ENCODE data around the gene SCP2. TPM values are rescaled to one million over a fixed set of nuclear protein-coding genes. Genes with fewer than 3 reads are reported as not detected.

SCP2 gene
- total and polyA plus RNA-seq, 2 of the 4 experiments (the other 2 are of a cell fraction) = 70.4 to 83.1 TPM

GRCh38 chr1:52904927-52905698 lies 22.0 kb upstream of the SCP2 start:
- Histone ChIP-seq H3K27ac (ENCODE audit: insufficient read depth, low read length) (no peak overlapping the region), H2BK15ac (ENCODE audit: low read depth, low read length) (no peak overlapping the region; the same call in 2 of the 3 replicates), H3K36me3 (ENCODE audit: control insufficient read depth, insufficient read depth, low read length) (no peaks in the 10 kb centered on the region), H3K4me2 (ENCODE audit: low read depth, low read length) (no peak overlapping the region), H3K4me1 (ENCODE audit: control insufficient read depth, insufficient read depth, low read length) (no peaks in the 10 kb centered on the region), H3K23ac (ENCODE audit: low read depth, low read length) (no peak overlapping the region), H3K4me3 (ENCODE audit: insufficient read depth, low read depth, low read length) (no peak overlapping the region), H2AK9ac (replicated peaks; ENCODE audit: low read depth, low read length, poor library complexity) (peak overlapping the region; percentile 58), H3K9me3 (ENCODE audit: control insufficient read depth, insufficient read depth, low read length) (no peaks in the 10 kb centered on the region), H2BK20ac (ENCODE audit: low read depth, low read length) (no peak overlapping the region; the same call in 1 of the 2 replicates), H4K20me1 (ENCODE audit: insufficient read depth, low read length) (no peaks in the 10 kb centered on the region), H3K14ac (replicated peaks; ENCODE audit: low read depth, low read length) (no peak overlapping the region), H4K5ac (ENCODE audit: low read depth, low read length) (no peak overlapping the region), H2BK5ac (ENCODE audit: low read depth, low read length, poor library complexity, severe bottlenecking) (no peak overlapping the region), H4K91ac (ENCODE audit: insufficient read depth, low read depth, low read length) (peak overlapping the region; percentile 78; the same call in 1 of the 2 replicates), H3K9ac (ENCODE audit: low read depth, low read length) (no peak overlapping the region), H3K18ac (ENCODE audit: low read depth, low read length) (no peak overlapping the region), H3K9me1 (ENCODE audit: insufficient read depth, low read length) (no peaks in the 10 kb centered on the region), H3K27me3 (ENCODE audit: control insufficient read depth, insufficient read depth, low read length) (no peaks in the 10 kb centered on the region), H3K56ac (ENCODE audit: extremely low read depth, insufficient read depth, low read length) (no peak overlapping the region), H3K4ac (ENCODE audit: low read depth, low read length) (peak overlapping the region; percentile 42; the same call in 1 of the 2 replicates), H2AFZ (replicated peaks; ENCODE audit: low read length, poor library complexity) (peak overlapping the region; percentile 87), H2AK5ac (ENCODE audit: low read depth, low read length) (peak overlapping the region; percentile 62; the same call in 1 of the 2 replicates), H2BK120ac (ENCODE audit: low read depth, low read length) (peak overlapping the region; percentile 46), H3K79me1 (ENCODE audit: low read depth in 1 of 2, low read length in 2 of 2) (no peaks in the 10 kb centered on the region), H4K8ac (ENCODE audit: low read depth in 2 of 2, low read length in 2 of 2) (peak overlapping the region; percentile 33 to 62; a peak in 2 of 4 replicates)
- 72% methylated on average over 9 of the region's 20 CpGs; no CpG with 5 or more reads in 1 of the 2 experiments for WGBS, 2 experiments (ENCODE audit: extremely low coverage in 2 of 2, insufficient read length in 1 of 2)
- POLR2A ChIA-PET (ENCODE audit: unreplicated experiment) = no interaction called here
- dilution Hi-C loops (cut with HindIII; ENCODE audit: low sequenced_read_pairs, unreplicated experiment) (no loop called here), in situ Hi-C loops (cut with MboI; ENCODE audit: low sequenced_read_pairs) (loop anchor here (10.0 kb wide), 1 partner anchor 280 kb away; no protein-coding TSS in a partner anchor), intact Hi-C loops (cut with micrococcal nuclease) (no loop called here)
- DNase-seq (no peak), ATAC-seq (ENCODE audit: low read depth) (peak; percentile 66)
- no TSS peak for BruUV-seq (replicated peaks)
- peak; percentile 35; the same call in 1 of the 2 replicates for TF ChIP-seq CTCF (conservative IDR thresholded peaks at IDR 0.05; ENCODE audit: low read depth, low read length)
- TF ChIP-seq USF2 (IDR thresholded peaks at IDR 0.05; ENCODE audit: low read depth, low read length) = no peak
- peak; percentile 42 for TF ChIP-seq SMC3 (IDR thresholded peaks at IDR 0.05; ENCODE audit: low read depth, low read length)
- TF ChIP-seq RCOR1 (IDR thresholded peaks at IDR 0.05; ENCODE audit: insufficient replicate concordance, low read length) = no peak
- TF ChIP-seq RAD21 (IDR thresholded peaks at IDR 0.05; ENCODE audit: low read length) = peak; percentile 55
- CTCF ChIA-PET = interaction anchor here (0.7 to 1.8 kb wide), 2 partner anchors 12 to 13 kb away, joined by 3 to 5 read pairs; no protein-coding TSS in a partner anchor
